Thyroid gland (tissue), 4 donors: ENCODE data around the gene TP73.

Experiments
- POLR2A ChIP-seq, 2 donors: fragments of 450-650 bp; IDR thresholded peaks; one replicate each; pipeline ENCODE4 v1.6.1; 2017; ENCODE audit warnings: antibody characterized with exemption in 2 of 2, mild to moderate bottlenecking in 2 of 2, moderate library complexity in 1 of 2
- TF ChIP-seq, protein P1 (sequence below), 6 experiments: fragments of 200-600 bp in 3 of 6; fragments of 450-650 bp in 3 of 6; sonication (generic) in 3 of 6; IDR thresholded peaks; one replicate each; pipeline ENCODE4 v1.5.1; 2016 to 2019; ENCODE audit warnings: antibody characterized with exemption in 6 of 6, mild to moderate bottlenecking in 2 of 6, inconsistent platforms in 1 of 6, moderate library complexity in 1 of 6

GRCh38 chr1:3725366-3725765 is 73.0 kb downstream of the TP73 start:
- TF ChIP-seq, protein P1, sequence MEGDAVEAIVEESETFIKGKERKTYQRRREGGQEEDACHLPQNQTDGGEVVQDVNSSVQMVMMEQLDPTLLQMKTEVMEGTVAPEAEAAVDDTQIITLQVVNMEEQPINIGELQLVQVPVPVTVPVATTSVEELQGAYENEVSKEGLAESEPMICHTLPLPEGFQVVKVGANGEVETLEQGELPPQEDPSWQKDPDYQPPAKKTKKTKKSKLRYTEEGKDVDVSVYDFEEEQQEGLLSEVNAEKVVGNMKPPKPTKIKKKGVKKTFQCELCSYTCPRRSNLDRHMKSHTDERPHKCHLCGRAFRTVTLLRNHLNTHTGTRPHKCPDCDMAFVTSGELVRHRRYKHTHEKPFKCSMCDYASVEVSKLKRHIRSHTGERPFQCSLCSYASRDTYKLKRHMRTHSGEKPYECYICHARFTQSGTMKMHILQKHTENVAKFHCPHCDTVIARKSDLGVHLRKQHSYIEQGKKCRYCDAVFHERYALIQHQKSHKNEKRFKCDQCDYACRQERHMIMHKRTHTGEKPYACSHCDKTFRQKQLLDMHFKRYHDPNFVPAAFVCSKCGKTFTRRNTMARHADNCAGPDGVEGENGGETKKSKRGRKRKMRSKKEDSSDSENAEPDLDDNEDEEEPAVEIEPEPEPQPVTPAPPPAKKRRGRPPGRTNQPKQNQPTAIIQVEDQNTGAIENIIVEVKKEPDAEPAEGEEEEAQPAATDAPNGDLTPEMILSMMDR (IDR thresholded peaks at IDR 0.05): no peak
- TF ChIP-seq POLR2A (IDR thresholded peaks at IDR 0.05): no peak
